Measurements from ENCODE around the gene NEK7. TPM values are rescaled to one million over a fixed set of nuclear protein-coding genes. Genes with fewer than 3 reads are reported as not detected.
"Not testable (repeated sequence)": the region's sequence is repeated elsewhere in the genome, so short reads cannot be mapped to it uniquely, and the experiment has no call there.

NEK7 gene
- total RNA-seq, 1 experiment from 2014 or later = 49.2 TPM

GRCh38 chr1:198283222-198283621 is 126.4 kb downstream of the NEK7 start:
- DNase-seq (ENCODE audit: low read depth, low spot score) = no peak
- in situ Hi-C loops (cut with HindIII; ENCODE audit: low pct_unique_long_range_greater_than_20kb, low sequenced_read_pairs) = no loop called here

- in situ Hi-C loops (cut with HindIII; ENCODE audit: low pct_unique_long_range_greater_than_20kb, low sequenced_read_pairs) = no loop called here
- no peak for DNase-seq (ENCODE audit: low read depth, low spot score)
Measured at GRCh38 chr1:198287916-198288315, 131.1 kb downstream of the NEK7 start.

GRCh38 chr1:198290089-198290683 is 133.4 kb downstream of the NEK7 start:
- DNase-seq (ENCODE audit: low read depth, low spot score) = no peak
- in situ Hi-C loops (cut with HindIII; ENCODE audit: low pct_unique_long_range_greater_than_20kb, low sequenced_read_pairs) = no loop called here

- no peak for DNase-seq (ENCODE audit: low read depth, low spot score)
- in situ Hi-C loops (cut with HindIII; ENCODE audit: low pct_unique_long_range_greater_than_20kb, low sequenced_read_pairs) = no loop called here
Measured at GRCh38 chr1:198291036-198291435, 134.2 kb downstream of the NEK7 start.

GRCh38 chr1:198291924-198292323 is 135.1 kb downstream of the NEK7 start:
- in situ Hi-C loops (cut with HindIII; ENCODE audit: low pct_unique_long_range_greater_than_20kb, low sequenced_read_pairs) = no loop called here
- no peak for DNase-seq (ENCODE audit: low read depth, low spot score)

- in situ Hi-C loops (cut with HindIII; ENCODE audit: low pct_unique_long_range_greater_than_20kb, low sequenced_read_pairs) = no loop called here
Measured at GRCh38 chr1:198295225-198295624, 138.4 kb downstream of the NEK7 start.

GRCh38 chr1:198295971-198296370 is 139.2 kb downstream of the NEK7 start:
- in situ Hi-C loops (cut with HindIII; ENCODE audit: low pct_unique_long_range_greater_than_20kb, low sequenced_read_pairs) = no loop called here
- DNase-seq (ENCODE audit: low read depth, low spot score) = no peak

More at GRCh38 chr1:198295225-198295624, 138.4 kb downstream of the NEK7 start:
- DNase-seq (ENCODE audit: low read depth, low spot score) = no peak

GRCh38 chr1:198297281-198297680 is 140.5 kb downstream of the NEK7 start:
- no peak for DNase-seq (ENCODE audit: low read depth, low spot score)
- in situ Hi-C loops (cut with HindIII; ENCODE audit: low pct_unique_long_range_greater_than_20kb, low sequenced_read_pairs) = no loop called here

GRCh38 chr1:198298640-198299039 is 141.8 kb downstream of the NEK7 start:
- in situ Hi-C loops (cut with HindIII; ENCODE audit: low pct_unique_long_range_greater_than_20kb, low sequenced_read_pairs) = no loop called here
- DNase-seq (ENCODE audit: low read depth, low spot score) = no peak

GRCh38 chr1:198300451-198300850 is 143.7 kb downstream of the NEK7 start:
- no peak for DNase-seq (ENCODE audit: low read depth, low spot score)
- in situ Hi-C loops (cut with HindIII; ENCODE audit: low pct_unique_long_range_greater_than_20kb, low sequenced_read_pairs) = no loop called here

- DNase-seq (ENCODE audit: low read depth, low spot score) = no peak
- in situ Hi-C loops (cut with HindIII; ENCODE audit: low pct_unique_long_range_greater_than_20kb, low sequenced_read_pairs) = no loop called here
Measured at GRCh38 chr1:198304431-198304830, 147.6 kb downstream of the NEK7 start.

GRCh38 chr1:198314817-198315216 is 158.0 kb downstream of the NEK7 start:
- DNase-seq (ENCODE audit: low read depth, low spot score); in situ Hi-C loops (cut with HindIII; ENCODE audit: low pct_unique_long_range_greater_than_20kb, low sequenced_read_pairs): not testable (repeated sequence)

GRCh38 chr1:198315331-198315730 is 158.5 kb downstream of the NEK7 start:
- DNase-seq (ENCODE audit: low read depth, low spot score); in situ Hi-C loops (cut with HindIII; ENCODE audit: low pct_unique_long_range_greater_than_20kb, low sequenced_read_pairs): not testable (repeated sequence)

GRCh38 chr1:198316546-198317100 is 159.8 kb downstream of the NEK7 start:
- in situ Hi-C loops (cut with HindIII; ENCODE audit: low pct_unique_long_range_greater_than_20kb, low sequenced_read_pairs) = no loop called here
- peak; percentile 67 for DNase-seq (ENCODE audit: low read depth, low spot score)

- in situ Hi-C loops (cut with HindIII; ENCODE audit: low pct_unique_long_range_greater_than_20kb, low sequenced_read_pairs) = no loop called here
- no peak for DNase-seq (ENCODE audit: low read depth, low spot score)
Measured at GRCh38 chr1:198318085-198318484, 161.3 kb downstream of the NEK7 start.

GRCh38 chr1:198320759-198321158 is 164.0 kb downstream of the NEK7 start:
- DNase-seq (ENCODE audit: low read depth, low spot score) = no peak
- in situ Hi-C loops (cut with HindIII; ENCODE audit: low pct_unique_long_range_greater_than_20kb, low sequenced_read_pairs) = no loop called here

GRCh38 chr1:198326232-198326631 is 169.4 kb downstream of the NEK7 start:
- in situ Hi-C loops (cut with HindIII; ENCODE audit: low pct_unique_long_range_greater_than_20kb, low sequenced_read_pairs) = no loop called here
- DNase-seq (ENCODE audit: low read depth, low spot score) = no peak

- in situ Hi-C loops (cut with HindIII; ENCODE audit: low pct_unique_long_range_greater_than_20kb, low sequenced_read_pairs) = no loop called here
- no peak for DNase-seq (ENCODE audit: low read depth, low spot score)
Measured at GRCh38 chr1:198326915-198327314, 170.1 kb downstream of the NEK7 start.

- in situ Hi-C loops (cut with HindIII; ENCODE audit: low pct_unique_long_range_greater_than_20kb, low sequenced_read_pairs) = no loop called here
- no peak for DNase-seq (ENCODE audit: low read depth, low spot score)
Measured at GRCh38 chr1:198328458-198329032, 171.7 kb downstream of the NEK7 start.
